ENCODE data around the gene SCYGR5.
"Not testable (repeated sequence)": the region's sequence is repeated elsewhere in the genome, so short reads cannot be mapped to it uniquely, and the experiment has no call there.

SCYGR5 gene

GRCh38 chr2:227666631-227667170, at the start of gene SCYGR5:
SCYGR5 (plus strand) TSS chr2:227666804; CDS start chr2:227666804, 0 bp downstream.
- not testable (repeated sequence) for DNase-seq

GRCh38 chr2:227617316-227618230, 49.0 kb upstream of the SCYGR5 start, which contains the start of gene SCYGR4:
SCYGR4 (plus strand) TSS chr2:227617498; CDS start chr2:227617498, 0 bp downstream.
- no peak for DNase-seq

GRCh38 chr2:227623226-227623625, 43.4 kb upstream of the SCYGR5 start:
- DNase-seq = no peak

GRCh38 chr2:227625420-227625819, 41.2 kb upstream of the SCYGR5 start:
- no peak for DNase-seq

GRCh38 chr2:227626580-227627151, 39.9 kb upstream of the SCYGR5 start:
- DNase-seq = no peak

- DNase-seq = no peak
Observed at GRCh38 chr2:227627769-227628168, 38.8 kb upstream of the SCYGR5 start.

- no peak for DNase-seq
Observed at GRCh38 chr2:227629435-227629834, 37.2 kb upstream of the SCYGR5 start.

- no peak for DNase-seq
Observed at GRCh38 chr2:227630322-227630721, 36.3 kb upstream of the SCYGR5 start.

- no peak for DNase-seq
Observed at GRCh38 chr2:227632827-227633226, 33.8 kb upstream of the SCYGR5 start.

GRCh38 chr2:227634201-227634600, 32.4 kb upstream of the SCYGR5 start:
- no peak for DNase-seq

- no peak for DNase-seq
Observed at GRCh38 chr2:227642656-227643055, 23.9 kb upstream of the SCYGR5 start.

- no peak for DNase-seq
Observed at GRCh38 chr2:227643990-227644551, 22.5 kb upstream of the SCYGR5 start.

GRCh38 chr2:227653419-227653818, 13.2 kb upstream of the SCYGR5 start:
- DNase-seq = no peak

GRCh38 chr2:227654426-227654825, 12.2 kb upstream of the SCYGR5 start:
- no peak for DNase-seq

- DNase-seq = no peak
Observed at GRCh38 chr2:227655454-227655853, 11.2 kb upstream of the SCYGR5 start.

GRCh38 chr2:227657199-227657845, 9.3 kb upstream of the SCYGR5 start:
- DNase-seq = no peak

GRCh38 chr2:227661025-227661649, 5.5 kb upstream of the SCYGR5 start:
- no peak for DNase-seq

- no peak for DNase-seq
Observed at GRCh38 chr2:227661827-227662226, 4.8 kb upstream of the SCYGR5 start.

- no peak for DNase-seq
Observed at GRCh38 chr2:227665189-227665940, 1.2 kb upstream of the SCYGR5 start.

- DNase-seq = no peak
Observed at GRCh38 chr2:227671170-227671905, 4.7 kb downstream of the SCYGR5 start.

- not testable (repeated sequence) for DNase-seq
Observed at GRCh38 chr2:227673620-227674019, 7.0 kb downstream of the SCYGR5 start.

Measured in NCI-H1417 (cell line).